Erythroblast (primary cell): ENCODE measurements around the gene HNMT.

Experiments
- GATA1 ChIP-seq: IDR thresholded peaks from 2 replicates; pipeline ENCODE4 v1.6.1; 2011; ENCODE audit warnings: low read depth, mild to moderate bottlenecking, control low read depth, low read length, moderate library complexity
- POLR2A ChIP-seq: IDR thresholded peaks from 2 replicates; pipeline ENCODE4 v1.6.1; 2011; ENCODE audit warnings: mild to moderate bottlenecking, low read length

DNA sequence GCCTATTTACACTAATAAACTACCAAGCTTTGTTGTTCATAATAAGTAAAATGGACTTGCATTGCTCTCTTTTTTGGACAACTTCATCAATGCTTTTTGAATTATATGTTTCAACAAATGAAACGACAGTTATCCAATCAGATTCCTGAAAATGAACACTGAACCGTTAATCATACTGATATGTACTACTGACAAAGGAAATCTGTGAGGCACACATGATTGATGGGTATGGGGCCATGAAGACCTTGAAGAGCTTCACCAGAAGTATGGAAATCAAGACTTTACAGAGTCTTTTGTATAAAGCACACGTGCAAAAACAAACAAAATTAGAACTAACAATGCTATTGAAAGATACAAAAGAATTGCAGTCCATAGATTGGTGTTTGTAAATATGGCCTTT lies 51.2 kb downstream of the HNMT start:
- TF ChIP-seq POLR2A (no peak), GATA1 (no peak)
